Caco-2 (cell line): Measurements from ENCODE around the gene IL34. TPM values are rescaled to one million over a fixed set of nuclear protein-coding genes. Genes with fewer than 3 reads are reported as not detected.
A peak's percentile ranks its signal among the peaks of the same experiment; 100 is the strongest.
"Not testable (repeated sequence)": the region's sequence is repeated elsewhere in the genome, so short reads cannot be mapped to it uniquely, and the experiment has no call there.

ENCODE experiments used
- BruUV-seq: library from RNA; stranded (reverse); fragments of 400-500 nt; replicated peaks from 2 replicates; lab custom pipeline; 2021; lab: Mats Ljungman, UMichigan
- CTCF ChIA-PET: fragments of 300-600 bp; sonication (Branson Sonifier 250); formaldehyde crosslinking; loops from one replicate; lab custom pipeline; 2022; ENCODE audit warnings: antibody characterized with exemption; lab: Charles Lee
- POLR2A ChIA-PET: fragments of 300-600 bp; sonication (Branson Sonifier 250); formaldehyde crosslinking; loops from one replicate; lab custom pipeline; 2022; ENCODE audit warnings: antibody characterized with exemption; lab: Charles Lee
- DNase-seq, 2 experiments: peaks; one replicate each; pipeline versions ENCODE4 v3.0.0 to v3.0.0-alpha.2; 2020 to 2022
- H3K27me3 ChIP-seq: replicated peaks from 2 replicates; pipeline ENCODE4 v1.6.0; 2011; ENCODE audit warnings: low read length; ENCODE audit not compliant: control insufficient read depth, insufficient read depth
- H3K36me3 ChIP-seq: 2 replicates; pipeline ENCODE4 v1.5.1; 2011; ENCODE audit warnings: low read length; ENCODE audit not compliant: control insufficient read depth, insufficient read depth
- H3K4me1 ChIP-seq: fragments of 250-450 bp; sonication (Bioruptor Pico); 2 replicates; pipeline ENCODE4 v1.5.1; 2020; ENCODE audit warnings: mild to moderate bottlenecking
- H3K4me3 ChIP-seq: 2 replicates; pipeline ENCODE4 v1.5.1; 2011; ENCODE audit warnings: low read depth, mild to moderate bottlenecking, control low read depth, low read length
- H3K9me3 ChIP-seq: fragments of 250-450 bp; sonication (Bioruptor Pico); 2 replicates; pipeline ENCODE4 v1.5.1; 2020; ENCODE audit warnings: mild to moderate bottlenecking, moderate library complexity
- H3K27ac Mint-ChIP-seq: one replicate; pipeline ENCODE4 v1.8.0; 2022; ENCODE audit warnings: mixed read lengths; ENCODE audit not compliant: unreplicated experiment
- H3K27me3 Mint-ChIP-seq: one replicate; pipeline ENCODE4 v1.8.0; 2022; ENCODE audit warnings: mixed read lengths; ENCODE audit not compliant: insufficient read depth, unreplicated experiment
- H3K36me3 Mint-ChIP-seq: one replicate; pipeline ENCODE4 v1.8.0; 2022; ENCODE audit warnings: mild to moderate bottlenecking, mixed read lengths; ENCODE audit not compliant: insufficient read depth, unreplicated experiment
- H3K4me1 Mint-ChIP-seq: one replicate; pipeline ENCODE4 v1.8.0; 2022; ENCODE audit warnings: low read depth, mixed read lengths; ENCODE audit not compliant: unreplicated experiment
- H3K4me3 Mint-ChIP-seq: one replicate; pipeline ENCODE4 v1.8.0; 2022; ENCODE audit warnings: mild to moderate bottlenecking, moderate library complexity, mixed read lengths; ENCODE audit not compliant: unreplicated experiment
- H3K9me3 Mint-ChIP-seq: one replicate; pipeline ENCODE4 v1.8.0; 2022; ENCODE audit warnings: mixed read lengths; ENCODE audit not compliant: unreplicated experiment
- intact Hi-C: fragments of 100-400 bp; cut with micrococcal nuclease; formaldehyde crosslinking; loops from one replicate; pipeline ENCODE4 v1.10.0; 2022; ENCODE audit not compliant: unreplicated experiment
- total RNA-seq: library from RNA; stranded (reverse); gene quantifications from 2 replicates; pipeline ENCODE4 v1.2.3, GENCODE V29; 2022
- TF ChIP-seq, protein P1 (sequence below), 2 experiments: fragments of 200-600 bp in 1 of 2; IDR thresholded peaks; 1 replicate in 1 of 2; 2 replicates in 1 of 2; pipeline versions ENCODE4 v1.5.1 to v1.8.0; 2011 to 2022; ENCODE audit warnings: antibody characterized with exemption in 1 of 2, control low read depth in 1 of 2, inconsistent platforms in 1 of 2, low read depth in 1 of 2, low read length in 1 of 2, mild to moderate bottlenecking in 1 of 2, moderate library complexity in 1 of 2; ENCODE audit not compliant: insufficient read depth in 1 of 2, severe bottlenecking in 1 of 2, unreplicated experiment in 1 of 2

IL34 gene
- total RNA-seq, 1 experiment from 2014 or later: 0.50 TPM

DNA sequence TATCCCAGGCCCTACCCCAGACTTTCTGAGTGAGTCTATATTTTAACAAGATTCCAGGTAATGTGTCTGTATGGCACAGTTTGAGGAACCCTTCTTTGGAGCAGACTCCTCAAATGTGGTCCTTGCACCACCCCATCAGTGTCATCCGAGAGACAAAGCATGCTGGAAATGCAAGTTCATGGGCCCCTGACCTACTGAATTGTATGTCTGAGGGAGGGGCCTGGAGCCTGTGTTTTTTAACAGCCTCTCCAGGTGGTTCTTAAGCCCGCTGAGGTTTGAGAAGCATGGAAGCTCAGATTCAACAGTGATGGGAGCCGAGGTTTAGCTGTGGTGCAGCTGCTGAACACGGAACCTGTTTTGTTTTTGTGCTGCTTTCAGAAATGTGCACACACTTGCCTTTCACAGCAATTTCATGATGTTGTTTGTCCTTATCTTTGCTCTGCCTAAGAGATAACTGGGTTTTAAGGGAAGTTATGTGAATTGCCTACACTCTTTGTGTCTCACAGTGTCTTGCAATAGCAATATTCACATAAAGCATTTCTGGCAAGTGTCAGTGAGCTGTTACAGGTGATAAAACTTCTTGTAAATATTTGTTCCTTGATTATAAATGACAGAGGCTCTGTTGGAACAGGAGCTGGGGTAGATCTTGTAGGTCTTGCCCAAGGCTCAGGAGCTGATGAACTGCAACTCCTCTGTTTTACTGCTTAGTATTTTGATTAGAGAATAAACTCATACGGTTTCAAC lies 32.0 kb upstream of the IL34 start:
- H3K27me3 Mint-ChIP-seq: no peaks in the 10 kb centered on the region
- peaks cover 31% of the 10 kb centered on the region for H3K4me1 Mint-ChIP-seq
- Histone ChIP-seq H3K36me3 (no peaks in the 10 kb centered on the region), H3K27me3 (no peaks in the 10 kb centered on the region), H3K4me1 (peaks cover 21% of the 10 kb centered on the region), H3K9me3 (no peaks in the 10 kb centered on the region), H3K4me3 (no peak overlapping the region)
- CTCF ChIA-PET: interaction anchor here (0.6 to 1.6 kb wide), 7 partner anchors 12 to 234 kb away, joined by 3 to 6 read pairs (median 4); no protein-coding TSS in a partner anchor
- DNase-seq: peak in 1 of 2 experiments; percentile 69
- H3K27ac Mint-ChIP-seq: no peak overlapping the region
- TF ChIP-seq, protein P1, sequence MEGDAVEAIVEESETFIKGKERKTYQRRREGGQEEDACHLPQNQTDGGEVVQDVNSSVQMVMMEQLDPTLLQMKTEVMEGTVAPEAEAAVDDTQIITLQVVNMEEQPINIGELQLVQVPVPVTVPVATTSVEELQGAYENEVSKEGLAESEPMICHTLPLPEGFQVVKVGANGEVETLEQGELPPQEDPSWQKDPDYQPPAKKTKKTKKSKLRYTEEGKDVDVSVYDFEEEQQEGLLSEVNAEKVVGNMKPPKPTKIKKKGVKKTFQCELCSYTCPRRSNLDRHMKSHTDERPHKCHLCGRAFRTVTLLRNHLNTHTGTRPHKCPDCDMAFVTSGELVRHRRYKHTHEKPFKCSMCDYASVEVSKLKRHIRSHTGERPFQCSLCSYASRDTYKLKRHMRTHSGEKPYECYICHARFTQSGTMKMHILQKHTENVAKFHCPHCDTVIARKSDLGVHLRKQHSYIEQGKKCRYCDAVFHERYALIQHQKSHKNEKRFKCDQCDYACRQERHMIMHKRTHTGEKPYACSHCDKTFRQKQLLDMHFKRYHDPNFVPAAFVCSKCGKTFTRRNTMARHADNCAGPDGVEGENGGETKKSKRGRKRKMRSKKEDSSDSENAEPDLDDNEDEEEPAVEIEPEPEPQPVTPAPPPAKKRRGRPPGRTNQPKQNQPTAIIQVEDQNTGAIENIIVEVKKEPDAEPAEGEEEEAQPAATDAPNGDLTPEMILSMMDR (IDR thresholded peaks at IDR 0.05; ENCODE audit: insufficient read depth in 1 of 2, low read depth in 1 of 2, low read length in 1 of 2, severe bottlenecking in 1 of 2, unreplicated experiment in 1 of 2): no peak
- no peak overlapping the region for H3K4me3 Mint-ChIP-seq
- intact Hi-C loops: loop anchor here (2.0 kb wide), 1 partner anchor 38 kb away; no protein-coding TSS in a partner anchor
- no peaks in the 10 kb centered on the region for H3K9me3 Mint-ChIP-seq
- no TSS peak for BruUV-seq
- POLR2A ChIA-PET: interaction anchor here (0.6 to 1.2 kb wide), 2 partner anchors 90 to 233 kb away, joined by 3 to 5 read pairs; no protein-coding TSS in a partner anchor
- H3K36me3 Mint-ChIP-seq: no peaks in the 10 kb centered on the region

DNA sequence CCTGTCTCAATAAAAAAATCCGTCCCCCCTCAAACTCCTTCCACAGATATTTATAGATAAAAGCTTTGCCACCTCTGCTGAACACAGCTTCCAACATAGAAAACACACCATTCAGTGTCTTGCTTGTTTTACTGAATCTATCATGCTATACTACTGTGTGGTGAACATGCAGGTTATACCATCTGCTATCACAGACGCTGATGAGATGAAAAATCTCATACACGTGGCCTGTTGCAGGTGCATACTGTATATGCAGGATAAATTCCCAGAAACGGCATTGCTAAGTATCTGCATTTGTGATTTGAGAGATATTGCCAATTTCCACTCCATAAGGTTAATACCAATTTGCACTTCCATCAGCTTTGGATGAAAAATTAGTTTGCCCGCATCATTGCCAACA lies 30.4 kb upstream of the IL34 start:
- TF ChIP-seq, protein P1 (IDR thresholded peaks at IDR 0.05; ENCODE audit: insufficient read depth in 1 of 2, low read depth in 1 of 2, low read length in 1 of 2, severe bottlenecking in 1 of 2, unreplicated experiment in 1 of 2): no peak
- DNase-seq: no peak
- BruUV-seq: no TSS peak
- Mint-ChIP-seq H3K4me3 (no peak overlapping the region), H3K27me3 (peaks cover 4% of the 10 kb centered on the region), H3K27ac (no peak overlapping the region), H3K9me3 (no peaks in the 10 kb centered on the region), H3K4me1 (peaks cover 23% of the 10 kb centered on the region), H3K36me3 (no peaks in the 10 kb centered on the region)
- ChIA-PET CTCF (no interaction called here), POLR2A (no interaction called here)
- H3K4me3 ChIP-seq: no peak overlapping the region
- no peaks in the 10 kb centered on the region for H3K27me3 ChIP-seq
- peaks cover 13% of the 10 kb centered on the region for H3K4me1 ChIP-seq
- H3K36me3 ChIP-seq: no peaks in the 10 kb centered on the region
- H3K9me3 ChIP-seq: no peaks in the 10 kb centered on the region
- intact Hi-C loops: loop anchor here (2.0 kb wide), 1 partner anchor 39 kb away; no protein-coding TSS in a partner anchor

DNA sequence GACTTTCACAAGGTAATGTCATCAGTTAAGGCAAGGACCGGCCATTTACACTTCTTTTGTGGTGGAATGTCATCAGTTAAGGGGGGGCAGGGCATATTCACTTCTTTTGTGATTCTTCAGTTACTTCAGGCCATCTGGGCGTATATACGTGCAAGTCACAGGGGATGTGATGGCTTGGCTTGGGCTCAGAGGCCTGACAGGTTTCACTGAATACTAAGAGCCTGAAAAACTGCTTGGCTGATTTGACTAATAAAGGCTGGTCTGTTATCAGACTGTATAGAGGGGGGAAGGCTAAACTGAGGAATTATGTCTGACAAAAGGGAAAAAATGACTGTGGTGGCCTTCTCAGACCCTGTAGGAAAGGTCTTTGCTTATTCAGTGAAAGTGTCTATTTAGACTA lies 24.5 kb upstream of the IL34 start:
- H3K4me3 Mint-ChIP-seq, BruUV-seq, H3K4me1 ChIP-seq, H3K36me3 Mint-ChIP-seq, intact Hi-C loops, H3K9me3 ChIP-seq, H3K36me3 ChIP-seq, H3K27me3 ChIP-seq, DNase-seq, POLR2A ChIA-PET, H3K4me3 ChIP-seq, H3K9me3 Mint-ChIP-seq, H3K27ac Mint-ChIP-seq, CTCF ChIA-PET: not testable (repeated sequence)
- peaks cover 23% of the 10 kb centered on the region for H3K4me1 Mint-ChIP-seq
- peaks cover 11% of the 10 kb centered on the region for H3K27me3 Mint-ChIP-seq
